Duodenal mucosa (tissue), 2 donors: ENCODE measurements around the gene DPYD.

Experiments used
- H3K27ac ChIP-seq: one replicate; pipeline ENCODE4 v1.7.0; 2013; ENCODE audit warnings: low read depth, low read length
- H3K27me3 ChIP-seq, 2 donors: one replicate each; pipeline ENCODE4 v1.7.0; 2013; ENCODE audit warnings: low read length in 2 of 2, control low read depth in 1 of 2; ENCODE audit not compliant: insufficient read depth in 2 of 2, control insufficient read depth in 1 of 2
- H3K36me3 ChIP-seq, 2 donors: one replicate each; pipeline ENCODE4 v1.7.0; 2013; ENCODE audit warnings: low read length in 2 of 2, control low read depth in 1 of 2; ENCODE audit not compliant: insufficient read depth in 2 of 2, control insufficient read depth in 1 of 2
- H3K4me1 ChIP-seq, 2 donors: one replicate each; pipeline ENCODE4 v1.7.0; 2013; ENCODE audit warnings: low read length in 2 of 2, control low read depth in 1 of 2; ENCODE audit not compliant: insufficient read depth in 2 of 2, control insufficient read depth in 1 of 2
- H3K4me3 ChIP-seq, 2 donors: one replicate each; pipeline ENCODE4 v1.7.0; 2013; ENCODE audit warnings: low read length in 2 of 2, low read depth in 1 of 2
- H3K9ac ChIP-seq, 2 donors: one replicate each; pipeline ENCODE4 v1.7.0; 2013; ENCODE audit warnings: low read length in 2 of 2, low read depth in 1 of 2
- H3K9me3 ChIP-seq, 2 donors: one replicate each; pipeline ENCODE4 v1.7.0; 2013; ENCODE audit warnings: low read length in 2 of 2, control low read depth in 1 of 2; ENCODE audit not compliant: control insufficient read depth in 1 of 2

DPYD gene

DNA sequence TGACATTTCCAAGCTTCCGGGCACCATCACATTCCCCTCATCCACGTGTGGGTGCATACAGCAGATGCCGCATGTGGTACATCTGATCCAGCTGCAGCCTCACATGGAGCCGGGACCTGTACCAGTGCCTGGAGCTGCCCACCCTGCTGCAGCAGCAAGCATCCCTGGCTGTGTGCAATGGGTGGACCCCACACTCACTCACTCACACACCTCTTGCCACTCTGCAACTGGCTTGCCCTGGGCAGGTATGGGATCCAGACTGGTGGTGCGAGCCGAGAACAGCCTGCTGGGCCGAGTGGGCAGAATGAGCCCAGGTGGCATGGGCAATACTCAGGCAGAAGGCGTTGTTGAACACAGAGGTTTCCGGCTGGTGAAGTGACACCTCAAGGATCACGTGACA, 75.0 kb downstream of the DPYD start:
- Histone ChIP-seq H3K9ac (no peak overlapping the region), H3K36me3 (peaks cover 9 to 10% of the 10 kb centered on the region in 2 donors), H3K27ac (no peak overlapping the region), H3K9me3 (peaks cover 3 to 8% of the 10 kb centered on the region in 2 donors), H3K4me1 (no peaks in the 10 kb centered on the region), H3K27me3 (no peaks in the 10 kb centered on the region), H3K4me3 (no peak overlapping the region)

DNA sequence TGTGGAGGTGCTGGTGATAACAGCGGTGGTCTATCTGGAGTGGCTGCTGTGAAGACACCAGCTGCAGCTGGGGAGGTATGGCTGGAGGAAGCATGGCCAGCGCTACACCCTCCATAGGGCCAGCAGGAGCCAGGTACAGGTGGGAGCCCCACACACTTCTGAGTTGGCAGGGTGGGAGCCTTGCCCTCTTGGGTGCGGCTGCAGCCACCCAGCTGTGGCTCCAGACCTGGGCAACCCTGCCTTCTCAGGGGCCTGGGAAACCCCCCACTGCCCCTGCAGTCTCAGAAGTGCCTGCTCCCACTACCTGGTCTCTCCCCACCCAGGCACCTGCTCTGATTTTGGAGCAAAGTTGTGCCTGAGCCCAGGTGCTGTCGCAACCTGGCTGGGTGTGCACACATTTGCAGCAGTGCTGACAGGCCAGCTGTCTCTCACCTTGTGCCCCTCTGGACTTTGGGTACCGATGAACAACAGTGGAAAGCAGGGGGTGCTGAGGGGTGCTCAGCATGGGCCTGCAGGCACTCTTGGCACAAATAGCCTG, 76.2 kb downstream of the DPYD start:
- H3K4me1 ChIP-seq: no peaks in the 10 kb centered on the region
- H3K27me3 ChIP-seq: no peaks in the 10 kb centered on the region
- no peak overlapping the region for H3K27ac ChIP-seq
- H3K4me3 ChIP-seq: no peak overlapping the region
- H3K36me3 ChIP-seq: peaks cover 9 to 10% of the 10 kb centered on the region in 2 donors
- H3K9me3 ChIP-seq: peaks cover 3 to 8% of the 10 kb centered on the region in 2 donors
- no peak overlapping the region for H3K9ac ChIP-seq

DNA sequence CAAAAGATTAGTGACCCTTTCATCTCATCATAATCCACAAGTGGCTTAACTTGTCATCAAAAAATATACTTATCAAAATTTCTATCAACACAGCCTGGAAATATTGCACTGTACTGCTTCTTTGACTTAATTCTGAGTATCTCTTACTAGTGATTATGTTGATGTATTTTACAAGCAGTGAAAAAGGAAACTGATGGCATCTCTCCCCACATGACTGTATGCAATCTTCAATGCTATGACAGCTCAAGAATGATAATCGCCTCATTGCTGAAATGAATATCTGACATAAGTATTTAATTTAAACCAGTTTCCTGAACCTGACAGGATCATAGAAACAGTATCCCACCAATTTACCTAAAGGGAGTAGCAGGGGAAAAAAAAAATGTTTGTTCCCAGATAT, 79.5 kb downstream of the DPYD start:
- H3K27me3 ChIP-seq: no peaks in the 10 kb centered on the region
- H3K9ac ChIP-seq: no peak overlapping the region
- no peaks in the 10 kb centered on the region for H3K4me1 ChIP-seq
- peaks cover 3 to 8% of the 10 kb centered on the region in 2 donors for H3K9me3 ChIP-seq
- no peak overlapping the region for H3K27ac ChIP-seq
- no peak overlapping the region for H3K4me3 ChIP-seq
- peaks cover 9 to 10% of the 10 kb centered on the region in 2 donors for H3K36me3 ChIP-seq

DNA sequence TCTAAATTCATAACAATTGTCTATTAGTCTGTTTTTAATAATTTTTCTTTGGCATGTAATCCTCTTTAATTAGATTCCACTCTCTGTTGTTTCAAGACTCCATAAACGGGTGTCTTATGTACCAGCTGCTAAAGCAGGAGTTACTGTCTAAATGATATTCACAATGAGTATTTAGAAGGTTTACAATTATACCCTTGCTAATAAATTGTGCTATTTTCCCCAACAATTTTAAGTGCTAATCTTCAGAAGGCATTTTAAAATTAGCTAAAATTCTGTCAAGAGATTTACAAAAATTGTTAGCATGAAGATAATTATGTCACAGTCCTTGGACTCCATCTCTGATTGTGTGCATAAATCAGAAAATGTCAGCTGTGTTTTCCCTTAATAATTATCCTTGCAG, 83.7 kb downstream of the DPYD start:
- Histone ChIP-seq H3K36me3 (no peaks in the 10 kb centered on the region), H3K9ac (no peak overlapping the region), H3K4me1 (no peaks in the 10 kb centered on the region), H3K9me3 (no peaks in the 10 kb centered on the region), H3K4me3 (no peak overlapping the region), H3K27me3 (no peaks in the 10 kb centered on the region), H3K27ac (no peak overlapping the region)

DNA sequence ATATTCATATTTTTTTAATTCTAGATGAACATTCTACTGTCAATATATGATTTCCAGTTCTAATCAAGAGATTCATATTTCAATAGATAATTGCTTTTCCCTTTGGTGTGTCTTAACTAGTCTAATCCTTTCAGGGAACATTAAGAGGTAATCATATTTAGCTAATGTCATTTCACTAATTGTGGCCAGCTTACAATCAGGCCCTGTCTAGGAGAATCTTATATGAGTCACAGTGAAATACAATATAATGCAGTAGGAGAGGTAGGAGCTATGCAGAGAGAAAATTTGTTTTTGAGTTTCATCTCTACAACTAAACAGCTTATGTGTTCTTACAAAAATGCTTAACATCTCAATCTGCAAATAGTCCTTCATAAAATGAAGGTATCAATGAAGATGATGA, 85.9 kb downstream of the DPYD start:
- Histone ChIP-seq H3K9me3 (no peaks in the 10 kb centered on the region), H3K9ac (no peak overlapping the region), H3K27ac (no peak overlapping the region)

DNA sequence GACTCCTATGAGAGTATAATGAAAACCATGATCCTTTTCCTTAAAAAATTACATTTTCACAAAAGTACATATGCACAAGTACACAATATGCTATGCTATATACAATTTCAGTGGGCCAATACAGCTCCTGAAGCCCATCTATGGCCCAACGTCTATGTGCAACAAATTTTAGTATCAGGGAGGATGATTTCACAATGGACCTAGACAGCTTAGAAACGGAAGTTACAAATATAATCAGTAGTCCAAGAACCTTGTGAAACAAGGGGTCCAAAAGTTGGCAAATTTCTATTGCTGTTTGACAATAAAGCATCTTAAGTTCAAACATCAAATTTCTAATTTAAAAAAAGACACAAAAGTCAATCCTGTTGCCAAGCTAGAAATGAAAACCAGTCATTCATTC, 87.0 kb downstream of the DPYD start:
- no peaks in the 10 kb centered on the region for H3K9me3 ChIP-seq
- H3K27me3 ChIP-seq: no peaks in the 10 kb centered on the region

More for the DNA sequence above, 85.9 kb downstream of the DPYD start:
- H3K36me3 ChIP-seq: no peaks in the 10 kb centered on the region
- no peak overlapping the region for H3K4me3 ChIP-seq
- H3K27me3 ChIP-seq: no peaks in the 10 kb centered on the region
- H3K4me1 ChIP-seq: no peaks in the 10 kb centered on the region

DNA sequence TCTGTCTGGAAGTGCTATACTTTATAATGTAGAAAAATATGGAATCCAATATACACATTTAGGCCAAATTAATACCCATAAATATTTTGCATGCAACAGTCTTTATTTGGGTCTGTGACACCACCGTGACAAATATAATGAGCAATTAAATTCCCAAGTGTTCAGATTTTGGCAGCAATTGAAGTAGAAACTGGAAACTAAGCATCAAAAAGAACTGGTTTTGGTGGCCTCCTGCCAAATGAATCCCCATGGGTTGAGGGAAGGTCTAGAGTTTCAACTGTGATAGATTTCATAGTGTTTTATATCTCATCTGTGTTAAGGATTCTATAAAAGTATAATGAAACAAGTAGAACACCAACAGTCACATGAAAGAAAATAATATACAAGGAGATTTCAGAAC, 88.4 kb downstream of the DPYD start:
- Histone ChIP-seq H3K27ac (no peak overlapping the region), H3K9ac (no peak overlapping the region), H3K4me3 (no peak overlapping the region), H3K4me1 (no peaks in the 10 kb centered on the region), H3K9me3 (no peaks in the 10 kb centered on the region), H3K36me3 (no peaks in the 10 kb centered on the region), H3K27me3 (no peaks in the 10 kb centered on the region)

More for the DNA sequence above, 87.0 kb downstream of the DPYD start:
- Histone ChIP-seq H3K4me1 (no peaks in the 10 kb centered on the region), H3K4me3 (no peak overlapping the region), H3K36me3 (no peaks in the 10 kb centered on the region), H3K9ac (no peak overlapping the region), H3K27ac (no peak overlapping the region)

DNA sequence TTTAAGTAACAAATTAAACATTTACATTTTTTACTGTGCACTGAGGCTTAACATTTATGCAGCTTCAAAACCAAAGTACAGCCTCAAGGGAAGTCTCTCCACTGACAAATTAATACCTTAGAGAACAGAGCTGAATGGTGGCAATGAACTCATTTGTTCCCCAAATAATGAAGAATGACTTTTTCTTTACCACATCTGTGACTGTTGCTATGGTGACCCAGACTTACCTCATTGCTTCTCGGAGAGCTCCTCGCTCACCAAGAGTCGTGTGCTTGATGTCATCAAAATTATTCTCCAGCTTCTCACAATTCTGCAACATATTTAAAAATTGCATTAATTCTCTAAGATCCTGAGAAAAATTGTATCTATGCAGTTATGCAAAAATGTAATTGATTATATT, 92.9 kb downstream of the DPYD start:
- H3K4me1 ChIP-seq: no peaks in the 10 kb centered on the region
- H3K27me3 ChIP-seq: no peaks in the 10 kb centered on the region
- H3K36me3 ChIP-seq: no peaks in the 10 kb centered on the region
- H3K4me3 ChIP-seq: no peak overlapping the region
- no peak overlapping the region for H3K27ac ChIP-seq
- H3K9me3 ChIP-seq: no peaks in the 10 kb centered on the region
- H3K9ac ChIP-seq: no peak overlapping the region

DNA sequence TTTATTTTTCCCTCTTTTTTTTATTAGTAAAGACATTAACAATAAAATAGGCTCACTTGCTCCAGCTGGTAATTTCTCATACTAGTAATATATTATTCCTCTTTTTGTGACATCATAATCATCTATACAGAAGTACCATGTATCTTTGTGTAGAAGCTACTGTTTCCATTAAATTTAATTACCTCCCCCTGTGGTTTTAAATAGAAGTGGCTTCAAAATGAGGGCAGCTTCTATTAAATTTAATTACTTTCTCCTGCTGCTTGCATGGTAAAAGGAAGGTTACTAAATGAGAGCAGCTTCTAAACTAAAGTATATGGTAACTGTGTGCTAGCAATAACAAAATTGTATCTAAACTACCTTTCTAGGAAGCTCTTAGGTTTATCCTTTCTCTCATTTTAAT, 94.0 kb downstream of the DPYD start:
- Histone ChIP-seq H3K4me3 (no peak overlapping the region), H3K9ac (no peak overlapping the region), H3K27ac (no peak overlapping the region), H3K9me3 (no peaks in the 10 kb centered on the region), H3K27me3 (no peaks in the 10 kb centered on the region), H3K4me1 (no peaks in the 10 kb centered on the region), H3K36me3 (no peaks in the 10 kb centered on the region)

DNA sequence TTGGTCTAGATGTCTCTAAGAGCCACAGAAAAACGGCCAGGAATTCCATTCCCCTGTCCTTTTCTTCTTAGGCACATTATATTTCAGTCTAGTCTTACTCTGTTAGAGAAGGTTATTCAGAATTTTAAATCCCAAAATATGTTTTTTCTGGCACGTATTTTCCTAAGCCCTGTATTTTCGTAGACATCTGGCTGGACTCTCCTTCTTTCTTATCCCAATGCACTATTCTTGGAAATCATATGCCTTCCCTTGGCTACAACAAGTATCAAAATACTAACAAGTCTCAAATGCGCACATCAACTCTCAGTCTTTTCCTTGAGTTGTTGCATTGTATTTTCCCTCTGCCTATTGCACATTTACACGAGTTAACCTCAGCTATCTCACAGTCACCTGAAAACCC, 96.2 kb downstream of the DPYD start:
- Histone ChIP-seq H3K4me1 (no peaks in the 10 kb centered on the region), H3K36me3 (no peaks in the 10 kb centered on the region), H3K9ac (no peak overlapping the region), H3K9me3 (no peaks in the 10 kb centered on the region), H3K27ac (no peak overlapping the region), H3K27me3 (no peaks in the 10 kb centered on the region), H3K4me3 (no peak overlapping the region)

DNA sequence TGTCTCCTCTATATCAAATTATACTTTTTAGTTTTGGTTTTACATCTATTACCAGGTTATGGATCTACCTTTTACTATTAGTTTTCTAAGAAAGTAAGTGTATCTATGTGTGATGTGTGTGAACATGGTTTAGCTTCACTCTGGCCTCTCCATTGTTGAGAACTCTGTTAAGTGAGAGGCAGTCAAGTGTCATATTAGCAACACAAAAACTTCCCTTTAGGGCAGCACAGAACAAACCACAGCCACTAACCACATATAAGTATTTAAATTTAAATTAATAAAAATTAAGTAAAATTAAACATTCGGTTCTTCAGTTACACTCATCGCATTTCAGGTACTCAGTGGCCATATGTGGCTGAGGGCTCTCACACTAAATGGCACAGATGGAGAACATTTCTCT, 96.6 kb downstream of the DPYD start:
- Histone ChIP-seq H3K9ac (no peak overlapping the region), H3K9me3 (no peaks in the 10 kb centered on the region), H3K4me3 (no peak overlapping the region), H3K36me3 (no peaks in the 10 kb centered on the region), H3K4me1 (no peaks in the 10 kb centered on the region), H3K27ac (no peak overlapping the region), H3K27me3 (no peaks in the 10 kb centered on the region)
